Hepatocyte (in vitro differentiated cells): ENCODE data around the gene GLRX.

ENCODE experiments used
- CTCF ChIP-seq: fragments of 200-600 bp; sonication (generic); IDR thresholded peaks from 2 replicates; pipeline ENCODE4 v1.5.1; 2016; ENCODE audit warnings: antibody characterized with exemption, mild to moderate bottlenecking; ENCODE audit not compliant: poor library complexity
- EZH2phosphoT487 ChIP-seq: fragments of 200-600 bp; sonication (generic); IDR thresholded peaks from one replicate; pipeline ENCODE4 v1.6.1; 2018; ENCODE audit warnings: antibody characterized with exemption, mild to moderate bottlenecking, low read depth, moderate library complexity; ENCODE audit not compliant: unreplicated experiment, severe bottlenecking

GRCh38 chr5:95840956-95841705, 18.6 kb upstream of the GLRX start:
- no peak for TF ChIP-seq CTCF
- TF ChIP-seq EZH2phosphoT487 = no peak
